WTC11 (cell line): Measurements from ENCODE around the gene SLC25A11. TPM values are rescaled to one million over a fixed set of nuclear protein-coding genes. Genes with fewer than 3 reads are reported as not detected.

Experiments used
- ATAC-seq: fragments of 200-7000 bp; cut with Tn5 transposase; 2 replicates; pipeline ENCODE4 v1.10.0; 2021; ENCODE audit warnings: mild to moderate bottlenecking, moderate library complexity
- CTCF ChIA-PET: fragments of 300-600 bp; sonication (Branson Sonifier 250); formaldehyde crosslinking; loops from one replicate; lab custom pipeline; 2021; ENCODE audit warnings: antibody characterized with exemption; lab: Charles Lee
- POLR2A ChIA-PET: fragments of 350-600 bp; sonication (Branson Sonifier 250); formaldehyde crosslinking; loops from one replicate; lab custom pipeline; 2021; ENCODE audit warnings: antibody characterized with exemption; lab: Charles Lee
- DNase-seq: peaks from one replicate; pipeline ENCODE4 v3.0.0; 2021; ENCODE audit warnings: low spot score
- H3K27ac Mint-ChIP-seq: 2 replicates; pipeline ENCODE4 v1.8.0; 2021; ENCODE audit warnings: mixed read lengths
- H3K27me3 Mint-ChIP-seq: 2 replicates; pipeline ENCODE4 v1.8.0; 2021; ENCODE audit warnings: low read depth, mild to moderate bottlenecking, moderate library complexity, mixed read lengths
- H3K36me3 Mint-ChIP-seq: 2 replicates; pipeline ENCODE4 v1.8.0; 2021; ENCODE audit warnings: mixed read lengths
- H3K4me1 Mint-ChIP-seq: 2 replicates; pipeline ENCODE4 v1.8.0; 2022; ENCODE audit warnings: mixed read lengths
- H3K4me3 Mint-ChIP-seq: 2 replicates; pipeline ENCODE4 v1.8.0; 2021; ENCODE audit warnings: mild to moderate bottlenecking, moderate library complexity, mixed read lengths
- H3K9me3 Mint-ChIP-seq: 2 replicates; pipeline ENCODE4 v1.8.0; 2021; ENCODE audit warnings: mixed read lengths
- AR ChIP-seq: fragments of 250-450 bp; sonication (Bioruptor Pico); IDR thresholded peaks from 2 replicates; pipeline ENCODE4 v1.9.0; 2021; ENCODE audit warnings: mild to moderate bottlenecking
- ATF3 ChIP-seq: sonication (generic); formaldehyde crosslinking; conservative IDR thresholded peaks from 2 replicates; pipeline ENCODE4 v1.8.1; 2022; ENCODE audit warnings: mild to moderate bottlenecking, missing genetic modification reagents
- E2F4 ChIP-seq: sonication (generic); formaldehyde crosslinking; IDR thresholded peaks from 2 replicates; pipeline ENCODE4 v1.8.1; 2022; ENCODE audit warnings: low read depth, mild to moderate bottlenecking, moderate library complexity, missing genetic modification reagents, borderline replicate concordance
- ESRRA ChIP-seq: sonication (generic); formaldehyde crosslinking; IDR thresholded peaks from 2 replicates; pipeline ENCODE4 v1.8.1; 2022; ENCODE audit warnings: mild to moderate bottlenecking, missing genetic modification reagents, borderline replicate concordance
- FOXP4 ChIP-seq: sonication (generic); formaldehyde crosslinking; IDR thresholded peaks from 2 replicates; pipeline ENCODE4 v1.8.0; 2022; ENCODE audit warnings: mild to moderate bottlenecking, missing genetic modification reagents
- PREB ChIP-seq: sonication (generic); formaldehyde crosslinking; IDR thresholded peaks from 2 replicates; pipeline ENCODE4 v1.8.1; 2022; ENCODE audit warnings: mild to moderate bottlenecking, missing genetic modification reagents, moderate library complexity, borderline replicate concordance
- TEAD4 ChIP-seq: sonication (generic); formaldehyde crosslinking; IDR thresholded peaks from 2 replicates; pipeline ENCODE4 v1.8.0; 2022; ENCODE audit warnings: mild to moderate bottlenecking, missing genetic modification reagents
- TP53 ChIP-seq: sonication (generic); formaldehyde crosslinking; IDR thresholded peaks from 2 replicates; pipeline ENCODE4 v1.8.1; 2023; ENCODE audit warnings: mild to moderate bottlenecking, missing genetic modification reagents
- USF2 ChIP-seq: sonication (generic); formaldehyde crosslinking; IDR thresholded peaks from 2 replicates; pipeline ENCODE4 v1.8.1; 2023; ENCODE audit warnings: mild to moderate bottlenecking, missing genetic modification reagents, moderate library complexity
- ZNF532 ChIP-seq: fragments of 250-450 bp; sonication (Bioruptor Pico); IDR thresholded peaks from 2 replicates; pipeline ENCODE4 v1.9.0; 2021; ENCODE audit warnings: mild to moderate bottlenecking, borderline replicate concordance
- total RNA-seq: library from RNA; stranded (reverse); gene quantifications from 3 replicates; pipeline ENCODE4 v1.2.3, GENCODE V29; 2021

SLC25A11 gene
- total RNA-seq, 1 experiment from 2014 or later, result 73.7 TPM

- Mint-ChIP-seq H3K9me3 (no peaks in the 10 kb centered on the region), H3K27ac (no peak overlapping the region), H3K4me1 (peaks cover 24% of the 10 kb centered on the region), H3K4me3 (no peak overlapping the region), H3K27me3 (peaks cover 53% of the 10 kb centered on the region), H3K36me3 (peaks cover 5% of the 10 kb centered on the region)
- DNase-seq (no peak), ATAC-seq (no peak)
- ChIA-PET POLR2A (interaction anchor here (0.6 to 1.7 kb wide), 2 partner anchors 63 to 141 kb away, joined by 4 to 5 read pairs; no protein-coding TSS in a partner anchor), CTCF (interaction anchor here (3.2 kb wide), 1 partner anchor 8 kb away, joined by 14 read pairs; no protein-coding TSS in a partner anchor)
- no peak for TF ChIP-seq ZNF532 (CRISPR knock-in tag)
These were observed 32.0 kb upstream of the SLC25A11 start for GRCh38 chr17:4971826-4972225.

- no peak overlapping the region for H3K4me3 Mint-ChIP-seq
- CTCF ChIA-PET, result interaction anchor here (1.2 to 3.2 kb wide), 3 partner anchors 10 to 61 kb away, joined by 6 to 14 read pairs (median 7); partner anchors contain the start of gene CAMTA2
- DNase-seq, result no peak
- peaks cover 16% of the 10 kb centered on the region for H3K36me3 Mint-ChIP-seq
- peaks cover 40% of the 10 kb centered on the region for H3K27me3 Mint-ChIP-seq
- no peak overlapping the region for H3K27ac Mint-ChIP-seq
- H3K4me1 Mint-ChIP-seq, result peaks cover 31% of the 10 kb centered on the region
- ATAC-seq, result no peak
- POLR2A ChIA-PET, result interaction anchor here (0.6 to 4.8 kb wide), 2 partner anchors 23 to 106 kb away, joined by 3 to 45 read pairs; partner anchors contain the start of gene PFN1
- TF ChIP-seq TEAD4, result no peak
- TF ChIP-seq E2F4 (CRISPR knock-in tag), result no peak
- H3K9me3 Mint-ChIP-seq, result peaks cover 10% of the 10 kb centered on the region
These were observed 30.4 kb upstream of the SLC25A11 start for GRCh38 chr17:4970273-4970672.

GRCh38 chr17:4969551-4970173 lies 29.8 kb upstream of the SLC25A11 start:
- Mint-ChIP-seq H3K27ac (peak overlapping the region; percentile 50), H3K4me1 (peaks cover 31% of the 10 kb centered on the region), H3K9me3 (peaks cover 13% of the 10 kb centered on the region), H3K4me3 (no peak overlapping the region), H3K36me3 (peaks cover 20% of the 10 kb centered on the region), H3K27me3 (peaks cover 34% of the 10 kb centered on the region)
- no peak for ATAC-seq
- ChIA-PET POLR2A (interaction anchor here (1.5 to 4.8 kb wide), 2 partner anchors 22 to 25 kb away, joined by 4 to 45 read pairs; partner anchors contain the start of gene PFN1), CTCF (interaction anchor here (1.0 to 3.2 kb wide), 5 partner anchors 11 to 61 kb away, joined by 3 to 49 read pairs (median 7); partner anchors contain the start of gene CAMTA2)
- no peak for DNase-seq
- TF ChIP-seq ESRRA, result no peak
- TF ChIP-seq PREB, result no peak
- TF ChIP-seq TP53 (CRISPR knock-in tag), result no peak
- no peak for TF ChIP-seq USF2 (CRISPR knock-in tag)
- TF ChIP-seq FOXP4 (CRISPR knock-in tag), result no peak
- TF ChIP-seq AR (CRISPR knock-in tag), result no peak
- TF ChIP-seq ZNF532 (CRISPR knock-in tag), result no peak
- TF ChIP-seq ATF3, result no peak
